Measurements from ENCODE around the gene NOA1. TPM values are rescaled to one million over a fixed set of nuclear protein-coding genes. Genes with fewer than 3 reads are reported as not detected.

NOA1 gene
- total RNA-seq, 2 experiments from 2014 or later: 20.2 to 28.1 TPM

GRCh38 chr4:56961107-56961500 lies 16.3 kb downstream of the NOA1 start:
- ChIA-PET POLR2A (interaction anchor here (0.6 kb wide), 1 partner anchor 170 kb away, joined by 3 read pairs; no protein-coding TSS in a partner anchor), CTCF (ENCODE audit: unreplicated experiment) (no interaction called here)
- BruUV-seq (replicated peaks): no TSS peak
- H3K9me2 ChIP-seq (ENCODE audit: insufficient read depth, low read length): no peaks in the 10 kb centered on the region
- H3K4me1 ChIP-seq (ENCODE audit: insufficient read depth, low read length, poor library complexity, severe bottlenecking): no peaks in the 10 kb centered on the region
- no peaks in the 10 kb centered on the region for H3K9me3 ChIP-seq (ENCODE audit: low read length)
- intact Hi-C loops (cut with micrococcal nuclease; ENCODE audit: unreplicated experiment): no loop called here
- H3K4me2 ChIP-seq (ENCODE audit: low read length): no peak overlapping the region
- H4K20me1 ChIP-seq (ENCODE audit: insufficient read depth, low read length): no peaks in the 10 kb centered on the region
- no peak overlapping the region for H3K4me3 ChIP-seq (ENCODE audit: low read depth, low read length, poor library complexity, severe bottlenecking)
- no peaks in the 10 kb centered on the region for H3K79me2 ChIP-seq (ENCODE audit: insufficient read depth, low read depth, low read length)
- H3K36me3 ChIP-seq (ENCODE audit: insufficient read depth, low read length): peaks cover 59% of the 10 kb centered on the region
- TF ChIP-seq EZH2phosphoT487 (IDR thresholded peaks at IDR 0.05; ENCODE audit: borderline replicate concordance, low read depth, low read length) (no peak), CTCF (conservative IDR thresholded peaks at IDR 0.05; ENCODE audit: low read length) (no peak)
- H3K27ac ChIP-seq (ENCODE audit: low read depth, low read length, poor library complexity, severe bottlenecking): no peak overlapping the region
- DNase-seq (ENCODE audit: low spot score): no peak
- H2AFZ ChIP-seq (ENCODE audit: low read length): no peak overlapping the region

GRCh38 chr4:56959100-56959499 lies 18.3 kb downstream of the NOA1 start:
- ChIA-PET CTCF (ENCODE audit: unreplicated experiment) (no interaction called here), POLR2A (interaction anchor here (0.6 to 0.7 kb wide), 2 partner anchors 16 to 168 kb away, joined by 3 read pairs; no protein-coding TSS in a partner anchor)
- no peak for TF ChIP-seq EZH2phosphoT487 (IDR thresholded peaks at IDR 0.05; ENCODE audit: borderline replicate concordance, low read depth, low read length)
- TF ChIP-seq CTCF (conservative IDR thresholded peaks at IDR 0.05; ENCODE audit: low read length): no peak
- intact Hi-C loops (cut with micrococcal nuclease; ENCODE audit: unreplicated experiment): no loop called here
- Histone ChIP-seq H3K79me2 (ENCODE audit: insufficient read depth, low read depth, low read length) (no peaks in the 10 kb centered on the region), H3K4me1 (ENCODE audit: insufficient read depth, low read length, poor library complexity, severe bottlenecking) (no peaks in the 10 kb centered on the region), H2AFZ (ENCODE audit: low read length) (no peak overlapping the region), H3K4me3 (ENCODE audit: low read depth, low read length, poor library complexity, severe bottlenecking) (no peak overlapping the region), H3K9me2 (ENCODE audit: insufficient read depth, low read length) (no peaks in the 10 kb centered on the region), H3K36me3 (ENCODE audit: insufficient read depth, low read length) (peaks cover 39% of the 10 kb centered on the region), H4K20me1 (ENCODE audit: insufficient read depth, low read length) (no peaks in the 10 kb centered on the region), H3K9me3 (ENCODE audit: low read length) (no peaks in the 10 kb centered on the region), H3K4me2 (ENCODE audit: low read length) (no peak overlapping the region), H3K27ac (ENCODE audit: low read depth, low read length, poor library complexity, severe bottlenecking) (no peak overlapping the region)
- no peak for DNase-seq (ENCODE audit: low spot score)
- no TSS peak for BruUV-seq (replicated peaks)

GRCh38 chr4:56958111-56958517 lies 19.3 kb downstream of the NOA1 start:
- CTCF ChIA-PET (ENCODE audit: unreplicated experiment): no interaction called here
- Histone ChIP-seq H3K79me2 (ENCODE audit: insufficient read depth, low read depth, low read length) (no peaks in the 10 kb centered on the region), H3K4me1 (ENCODE audit: insufficient read depth, low read length, poor library complexity, severe bottlenecking) (no peaks in the 10 kb centered on the region), H3K4me3 (ENCODE audit: low read depth, low read length, poor library complexity, severe bottlenecking) (no peak overlapping the region), H3K9me3 (ENCODE audit: low read length) (no peaks in the 10 kb centered on the region), H3K36me3 (ENCODE audit: insufficient read depth, low read length) (peaks cover 30% of the 10 kb centered on the region), H3K4me2 (ENCODE audit: low read length) (no peak overlapping the region), H4K20me1 (ENCODE audit: insufficient read depth, low read length) (no peaks in the 10 kb centered on the region), H3K27ac (ENCODE audit: low read depth, low read length, poor library complexity, severe bottlenecking) (no peak overlapping the region), H2AFZ (ENCODE audit: low read length) (no peak overlapping the region), H3K9me2 (ENCODE audit: insufficient read depth, low read length) (no peaks in the 10 kb centered on the region)
- no peak for TF ChIP-seq CTCF (conservative IDR thresholded peaks at IDR 0.05; ENCODE audit: low read length)
- TF ChIP-seq EZH2phosphoT487 (IDR thresholded peaks at IDR 0.05; ENCODE audit: borderline replicate concordance, low read depth, low read length): no peak
- intact Hi-C loops (cut with micrococcal nuclease; ENCODE audit: unreplicated experiment): no loop called here
- no TSS peak for BruUV-seq (replicated peaks)
- DNase-seq (ENCODE audit: low spot score): no peak
- POLR2A ChIA-PET: no interaction called here

All from OCI-LY7 (cell line).